ENCODE measurements around the gene TAF8. TPM values are rescaled to one million over a fixed set of nuclear protein-coding genes. Genes with fewer than 3 reads are reported as not detected.

Gene TAF8
- total RNA-seq, 1 donor from 2014 or later = 35.6 TPM

DNA sequence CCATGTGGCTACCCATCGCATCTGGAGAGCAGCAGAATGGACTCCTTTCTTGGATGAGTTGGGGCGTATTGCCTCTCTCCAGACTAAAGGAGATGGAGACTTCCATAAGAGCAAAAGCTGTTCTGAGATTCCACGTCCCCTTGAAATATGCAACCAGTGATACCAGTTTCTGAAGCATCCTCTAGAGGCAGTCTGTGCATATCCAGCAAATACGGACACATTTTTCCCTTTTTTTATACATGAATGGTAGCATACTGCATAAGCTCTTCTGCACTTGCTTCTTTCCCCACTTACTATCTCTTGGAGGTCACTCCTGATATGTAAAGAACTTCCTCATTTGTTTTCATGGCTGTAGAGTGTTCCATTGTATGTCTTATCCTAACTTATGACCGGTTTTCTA lies 34.6 kb downstream of the TAF8 start:
- H3K36me3 ChIP-seq = peaks cover 0 to 3% of the 10 kb centered on the region in 2 donors
- no peaks in the 10 kb centered on the region for H3K9me3 ChIP-seq
- intact Hi-C loops (cut with DNase I) = no loop called here
- TF ChIP-seq, protein P1, sequence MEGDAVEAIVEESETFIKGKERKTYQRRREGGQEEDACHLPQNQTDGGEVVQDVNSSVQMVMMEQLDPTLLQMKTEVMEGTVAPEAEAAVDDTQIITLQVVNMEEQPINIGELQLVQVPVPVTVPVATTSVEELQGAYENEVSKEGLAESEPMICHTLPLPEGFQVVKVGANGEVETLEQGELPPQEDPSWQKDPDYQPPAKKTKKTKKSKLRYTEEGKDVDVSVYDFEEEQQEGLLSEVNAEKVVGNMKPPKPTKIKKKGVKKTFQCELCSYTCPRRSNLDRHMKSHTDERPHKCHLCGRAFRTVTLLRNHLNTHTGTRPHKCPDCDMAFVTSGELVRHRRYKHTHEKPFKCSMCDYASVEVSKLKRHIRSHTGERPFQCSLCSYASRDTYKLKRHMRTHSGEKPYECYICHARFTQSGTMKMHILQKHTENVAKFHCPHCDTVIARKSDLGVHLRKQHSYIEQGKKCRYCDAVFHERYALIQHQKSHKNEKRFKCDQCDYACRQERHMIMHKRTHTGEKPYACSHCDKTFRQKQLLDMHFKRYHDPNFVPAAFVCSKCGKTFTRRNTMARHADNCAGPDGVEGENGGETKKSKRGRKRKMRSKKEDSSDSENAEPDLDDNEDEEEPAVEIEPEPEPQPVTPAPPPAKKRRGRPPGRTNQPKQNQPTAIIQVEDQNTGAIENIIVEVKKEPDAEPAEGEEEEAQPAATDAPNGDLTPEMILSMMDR (IDR thresholded peaks at IDR 0.05) = no peak
- TF ChIP-seq POLR2A (IDR thresholded peaks at IDR 0.05) = no peak
- TF ChIP-seq POLR2AphosphoS5 (IDR thresholded peaks at IDR 0.05; ENCODE audit: insufficient read depth in 1 of 2, low read depth in 1 of 2) = no peak
- no peaks in the 10 kb centered on the region for H3K4me1 ChIP-seq
- no peaks in the 10 kb centered on the region for H3K27me3 ChIP-seq
- H3K27ac ChIP-seq = no peak overlapping the region
- no peak overlapping the region for H3K4me3 ChIP-seq
- DNase-seq (ENCODE audit: extremely low spot score in 2 of 2) = no peak

DNA sequence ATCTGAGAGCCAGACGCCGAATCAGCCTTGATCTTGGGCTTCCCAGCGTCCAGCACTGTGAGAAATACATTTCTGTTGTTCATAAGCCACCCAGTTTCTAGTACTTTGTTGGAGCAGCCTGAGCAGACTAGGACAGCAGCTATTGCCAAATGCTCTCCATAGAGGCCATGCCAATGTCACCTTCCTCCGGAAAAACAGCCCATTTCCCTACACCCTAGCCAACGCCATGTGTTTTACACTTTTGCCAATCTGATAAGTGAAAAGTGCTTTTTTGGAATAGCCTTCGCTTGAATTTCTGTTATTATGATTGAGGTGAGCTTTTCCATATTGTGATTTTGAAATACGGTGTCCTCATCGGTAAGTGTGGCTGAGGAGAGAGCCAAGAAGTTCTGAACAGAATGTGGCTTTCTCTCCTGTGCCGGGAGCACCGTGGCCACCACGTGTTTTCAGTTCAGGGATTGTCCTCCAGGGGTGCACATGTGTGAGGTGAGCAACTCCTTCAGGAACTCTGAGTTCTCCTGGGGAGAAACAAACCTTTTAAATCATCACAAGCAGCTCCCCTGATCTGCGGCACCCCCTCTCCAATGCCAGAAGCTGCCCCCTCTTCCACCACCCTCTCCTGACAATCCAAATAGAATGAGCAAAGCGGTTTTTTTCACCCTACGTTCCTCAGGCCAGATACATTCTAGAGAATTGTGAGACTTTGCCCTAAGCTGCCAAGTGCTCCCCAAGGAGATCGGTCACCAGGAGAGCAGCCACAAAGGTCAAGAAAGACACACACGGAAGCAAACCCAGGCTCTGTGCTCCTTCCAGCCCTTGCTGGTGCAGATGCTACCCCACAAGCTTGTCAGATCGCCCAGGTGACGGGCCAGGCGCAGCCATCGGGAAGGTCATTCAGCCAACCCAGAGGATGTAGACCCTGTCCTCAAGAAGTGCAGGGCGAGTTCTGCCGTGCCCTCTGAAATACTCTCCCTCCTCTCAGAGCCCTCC lies 36.0 kb downstream of the TAF8 start:
- TF ChIP-seq POLR2AphosphoS5 (IDR thresholded peaks at IDR 0.05; ENCODE audit: insufficient read depth in 1 of 2, low read depth in 1 of 2) (peak in 1 of 2 donors; percentile 48), POLR2A (IDR thresholded peaks at IDR 0.05) (no peak)
- TF ChIP-seq, protein P1 (IDR thresholded peaks at IDR 0.05) = no peak
- no peak for DNase-seq (ENCODE audit: extremely low spot score in 2 of 2)
- H3K4me3 ChIP-seq = no peak overlapping the region
- H3K27me3 ChIP-seq = no peaks in the 10 kb centered on the region
- no peaks in the 10 kb centered on the region for H3K36me3 ChIP-seq
- no peak overlapping the region for H3K27ac ChIP-seq
- no peaks in the 10 kb centered on the region for H3K9me3 ChIP-seq
- intact Hi-C loops (cut with DNase I) = no loop called here
- no peaks in the 10 kb centered on the region for H3K4me1 ChIP-seq

DNA sequence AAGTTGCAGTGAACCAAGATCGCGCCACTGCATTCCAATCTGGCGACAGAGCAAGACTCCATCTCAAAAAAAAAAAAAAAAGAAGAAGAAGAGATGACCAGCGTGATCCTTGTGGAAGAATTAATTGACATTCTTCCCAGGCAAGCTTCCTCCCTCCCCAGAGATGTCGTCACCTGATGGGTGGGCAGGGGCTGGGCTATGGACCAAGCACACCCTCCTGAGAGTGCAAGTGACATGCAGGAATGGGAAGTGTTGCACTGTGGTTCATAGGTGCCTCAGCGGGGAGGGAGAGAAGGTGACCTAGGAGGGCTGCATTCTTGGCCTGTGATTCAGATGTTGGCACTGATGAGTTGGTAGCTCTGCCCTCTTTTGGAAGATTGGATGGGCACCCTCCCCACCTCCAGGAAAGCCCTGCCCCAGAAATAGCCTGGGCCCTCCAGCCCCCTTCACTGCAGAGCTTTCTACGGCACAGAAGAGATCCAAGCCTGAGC lies 37.8 kb downstream of the TAF8 start:
- Histone ChIP-seq H3K36me3 (no peaks in the 10 kb centered on the region), H3K27ac (no peak overlapping the region), H3K27me3 (no peaks in the 10 kb centered on the region), H3K4me3 (no peak overlapping the region), H3K4me1 (no peaks in the 10 kb centered on the region), H3K9me3 (no peaks in the 10 kb centered on the region)
- intact Hi-C loops (cut with DNase I) = no loop called here
- TF ChIP-seq POLR2A (IDR thresholded peaks at IDR 0.05) (no peak), POLR2AphosphoS5 (IDR thresholded peaks at IDR 0.05; ENCODE audit: insufficient read depth in 1 of 2, low read depth in 1 of 2) (no peak)
- TF ChIP-seq, protein P1 (IDR thresholded peaks at IDR 0.05) = no peak
- no peak for DNase-seq (ENCODE audit: extremely low spot score in 2 of 2)

DNA sequence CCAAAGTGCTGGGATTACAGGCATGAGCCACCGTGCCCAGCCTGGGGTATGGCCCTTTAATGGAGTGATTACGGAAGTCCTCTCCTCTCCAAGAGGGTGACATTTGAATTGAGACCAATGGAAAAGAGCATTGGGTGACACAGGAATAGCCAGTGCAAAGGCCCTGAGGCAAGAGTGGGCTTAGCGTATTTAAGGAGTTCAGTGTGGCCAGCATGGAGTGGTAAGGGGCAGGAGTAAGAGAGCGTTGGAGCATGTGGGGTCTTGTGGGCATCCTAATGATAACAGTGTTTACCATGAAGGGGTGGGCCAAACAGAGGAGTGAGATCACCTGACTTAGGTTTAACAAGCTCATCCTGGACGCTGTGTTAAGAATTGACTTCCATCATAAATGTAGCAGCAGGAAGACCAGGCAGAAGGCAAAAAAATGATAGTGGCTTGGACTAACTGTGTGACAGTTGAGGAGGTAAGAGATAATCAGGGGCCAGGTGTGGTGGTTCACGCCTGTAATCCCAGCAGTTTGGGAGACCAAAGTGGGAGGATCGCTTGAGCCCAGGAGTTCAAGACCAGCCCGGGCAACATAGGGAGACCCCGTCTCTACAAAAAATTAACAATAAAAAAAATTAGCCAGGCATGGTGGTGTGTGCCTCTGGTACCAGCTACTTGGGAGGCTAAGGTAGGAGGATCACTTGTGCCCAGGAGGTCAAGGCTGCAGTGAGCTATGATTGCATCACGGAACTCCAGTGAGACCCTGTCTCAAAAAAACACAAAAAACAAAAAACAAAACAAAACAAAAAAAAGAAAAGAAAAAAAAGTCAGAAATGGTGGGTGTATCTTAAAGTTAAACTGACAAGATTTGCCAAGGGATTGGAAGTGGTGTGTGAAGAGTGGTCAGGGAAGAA lies 40.7 kb downstream of the TAF8 start:
- Histone ChIP-seq H3K4me1 (no peaks in the 10 kb centered on the region), H3K9me3 (no peaks in the 10 kb centered on the region), H3K27ac (no peak overlapping the region), H3K4me3 (no peak overlapping the region), H3K36me3 (no peaks in the 10 kb centered on the region), H3K27me3 (no peaks in the 10 kb centered on the region)
- no peak for DNase-seq (ENCODE audit: extremely low spot score in 2 of 2)
- no peak for TF ChIP-seq POLR2AphosphoS5 (IDR thresholded peaks at IDR 0.05; ENCODE audit: insufficient read depth in 1 of 2, low read depth in 1 of 2)
- no peak for TF ChIP-seq POLR2A (IDR thresholded peaks at IDR 0.05)
- TF ChIP-seq, protein P1 (IDR thresholded peaks at IDR 0.05) = no peak
- intact Hi-C loops (cut with DNase I) = no loop called here
